IPS-20b (cell line): ENCODE results near the gene PDE8A.
A peak's percentile ranks its signal among the peaks of the same experiment; 100 is the strongest.

ENCODE experiments used
- H3K27ac ChIP-seq: one replicate; pipeline ENCODE4 v1.5.1; 2013; ENCODE audit warnings: low read length
- H3K27me3 ChIP-seq: 2 replicates; pipeline ENCODE4 v1.6.1; 2013; ENCODE audit warnings: mild to moderate bottlenecking, low read length, inconsistent platforms; ENCODE audit not compliant: insufficient read depth
- H3K36me3 ChIP-seq: 2 replicates; pipeline ENCODE4 v1.6.1; 2013; ENCODE audit warnings: low read depth, mild to moderate bottlenecking, inconsistent platforms, low read length, moderate library complexity; ENCODE audit not compliant: insufficient read depth
- H3K4me1 ChIP-seq: 2 replicates; pipeline ENCODE4 v1.6.1; 2013; ENCODE audit warnings: mild to moderate bottlenecking, control low read depth, inconsistent platforms, low read length, moderate library complexity; ENCODE audit not compliant: insufficient read depth
- H3K4me3 ChIP-seq: 2 replicates; pipeline ENCODE4 v1.5.1; 2013; ENCODE audit warnings: mild to moderate bottlenecking, low read length, inconsistent platforms
- H3K9ac ChIP-seq: 2 replicates; pipeline ENCODE4 v1.6.1; 2013; ENCODE audit warnings: low read depth, mild to moderate bottlenecking, inconsistent platforms, low read length, moderate library complexity
- H3K9me3 ChIP-seq: 2 replicates; pipeline ENCODE4 v1.6.1; 2013; ENCODE audit warnings: mild to moderate bottlenecking, low read depth, low read length, inconsistent platforms; ENCODE audit not compliant: insufficient read depth

The PDE8A gene

DNA sequence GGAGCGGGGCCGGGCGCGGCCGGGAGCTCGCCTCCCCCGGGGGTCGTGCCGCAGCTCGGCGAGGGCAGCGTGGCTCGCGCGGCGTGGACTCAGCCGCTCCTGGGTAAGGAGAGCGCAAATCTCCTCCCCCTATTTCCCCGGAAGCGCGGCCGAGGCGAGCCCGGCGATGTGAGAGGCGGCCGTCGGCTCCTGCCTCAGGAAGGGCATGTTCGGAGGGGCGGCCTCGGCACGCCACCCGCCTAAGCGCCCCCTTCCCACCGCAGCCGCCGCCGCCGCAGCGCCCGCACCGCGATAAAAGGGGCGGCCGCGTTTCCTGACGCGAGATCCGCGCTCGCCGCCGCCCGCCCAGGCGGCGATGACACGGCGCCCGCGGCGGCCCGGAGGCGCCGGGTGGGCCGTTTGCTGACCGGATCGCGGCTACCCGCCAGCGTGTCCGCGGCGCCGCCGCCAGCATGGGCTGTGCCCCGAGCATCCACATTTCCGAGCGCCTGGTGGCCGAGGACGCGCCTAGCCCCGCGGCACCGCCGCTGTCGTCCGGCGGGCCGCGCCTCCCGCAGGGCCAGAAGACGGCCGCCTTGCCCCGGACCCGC is at the start of gene PDE8A:
TSS of gene PDE8A (plus strand) at position 146 of the 590 bp plus-strand sequence. CDS start at position 453, 307 bp downstream.
- H3K36me3 ChIP-seq, result no peaks in the 10 kb centered on the region
- H3K9me3 ChIP-seq, result no peaks in the 10 kb centered on the region
- H3K27ac ChIP-seq, result no peak within 1 kb of the TSS

DNA sequence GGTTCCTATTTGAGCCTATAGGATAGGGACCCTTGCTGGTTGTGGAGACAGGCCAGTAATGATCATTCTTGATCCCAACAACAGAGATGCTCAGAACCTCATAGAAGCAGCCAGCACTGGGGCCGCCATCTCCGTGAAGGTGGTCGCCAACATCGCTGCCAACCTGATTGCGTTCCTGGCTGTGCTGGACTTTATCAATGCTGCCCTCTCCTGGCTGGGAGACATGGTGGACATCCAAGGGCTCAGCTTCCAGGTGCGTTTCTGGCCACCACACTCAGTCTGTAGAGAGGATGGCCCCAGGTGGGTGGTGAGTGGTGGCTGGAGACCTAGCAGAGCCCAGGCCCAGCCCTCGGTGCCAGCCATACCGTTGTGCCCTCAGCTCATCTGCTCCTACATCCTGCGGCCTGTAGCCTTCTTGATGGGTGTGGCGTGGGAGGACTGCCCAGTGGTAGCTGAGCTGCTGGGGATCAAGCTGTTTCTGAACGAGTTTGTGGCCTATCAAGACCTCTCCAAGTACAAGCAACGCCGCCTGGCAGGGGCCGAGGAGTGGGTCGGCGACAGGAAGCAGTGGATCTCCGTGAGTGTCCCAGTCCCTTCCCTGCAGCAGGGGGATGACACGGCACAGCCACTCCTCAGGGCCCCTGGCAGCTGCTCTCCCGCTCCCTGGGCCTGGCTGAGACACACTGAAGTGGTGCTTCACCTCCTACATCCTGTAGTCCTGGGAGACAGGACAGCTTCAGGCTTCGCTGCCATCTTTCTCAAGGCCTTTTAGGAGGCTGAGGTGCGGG is 46.5 kb upstream of the PDE8A start:
- Histone ChIP-seq H3K27ac (no peak overlapping the region), H3K36me3 (no peaks in the 10 kb centered on the region), H3K9me3 (no peaks in the 10 kb centered on the region), H3K4me1 (no peaks in the 10 kb centered on the region), H3K4me3 (no peak overlapping the region), H3K27me3 (no peaks in the 10 kb centered on the region), H3K9ac (no peak overlapping the region)

More for the DNA sequence above, at the start of gene PDE8A:
- H3K4me1 ChIP-seq, result no peaks in the 10 kb centered on the region; the same call in none of the 2 replicates
- peak within 1 kb of the TSS; percentile 49; the same call in 1 of the 2 replicates for H3K9ac ChIP-seq
- H3K4me3 ChIP-seq, result peak within 1 kb of the TSS; percentile 87
- H3K27me3 ChIP-seq, result peaks cover 73% of the 10 kb centered on the region

DNA sequence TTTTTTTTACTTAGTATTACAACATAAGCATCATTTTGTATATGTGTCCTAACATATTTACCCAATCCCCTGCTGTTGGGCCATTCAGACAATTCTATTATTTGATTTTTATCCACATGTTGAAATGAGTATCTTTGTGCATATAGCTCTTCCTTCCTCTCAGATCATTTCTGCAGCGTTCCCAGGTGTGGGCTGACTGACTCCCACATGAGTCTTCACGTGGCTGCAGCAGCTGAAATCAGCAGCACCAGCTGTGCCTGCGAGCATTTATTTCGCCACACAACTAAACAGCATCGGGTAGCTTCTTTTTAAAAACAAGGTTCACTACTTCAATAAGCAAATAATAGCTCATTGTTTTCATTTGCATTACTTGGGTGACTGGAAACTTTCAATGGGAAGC is 44.5 kb upstream of the PDE8A start:
- no peaks in the 10 kb centered on the region for H3K9me3 ChIP-seq
- no peaks in the 10 kb centered on the region for H3K27me3 ChIP-seq
- no peak overlapping the region for H3K9ac ChIP-seq
- H3K27ac ChIP-seq, result no peak overlapping the region
- H3K4me1 ChIP-seq, result no peaks in the 10 kb centered on the region
- H3K36me3 ChIP-seq, result no peaks in the 10 kb centered on the region
- no peak overlapping the region for H3K4me3 ChIP-seq

GRCh38 chr15:84938726-84939125 is 42.9 kb upstream of the PDE8A start:
- Histone ChIP-seq H3K9me3 (no peaks in the 10 kb centered on the region), H3K9ac (no peak overlapping the region), H3K4me1 (no peaks in the 10 kb centered on the region), H3K27me3 (no peaks in the 10 kb centered on the region), H3K27ac (no peak overlapping the region), H3K4me3 (no peak overlapping the region), H3K36me3 (no peaks in the 10 kb centered on the region)

GRCh38 chr15:84940399-84940798 is 41.3 kb upstream of the PDE8A start:
- no peaks in the 10 kb centered on the region for H3K4me1 ChIP-seq
- no peaks in the 10 kb centered on the region for H3K36me3 ChIP-seq
- no peaks in the 10 kb centered on the region for H3K9me3 ChIP-seq
- H3K9ac ChIP-seq, result no peak overlapping the region
- H3K4me3 ChIP-seq, result no peak overlapping the region
- no peak overlapping the region for H3K27ac ChIP-seq
- H3K27me3 ChIP-seq, result no peaks in the 10 kb centered on the region

GRCh38 chr15:84942456-84942855 is 39.2 kb upstream of the PDE8A start:
- H3K27ac ChIP-seq, result no peak overlapping the region

GRCh38 chr15:84944311-84944710 is 37.3 kb upstream of the PDE8A start:
- Histone ChIP-seq H3K27me3 (no peaks in the 10 kb centered on the region), H3K27ac (no peak overlapping the region), H3K9ac (no peak overlapping the region), H3K9me3 (no peaks in the 10 kb centered on the region), H3K36me3 (no peaks in the 10 kb centered on the region), H3K4me3 (no peak overlapping the region), H3K4me1 (no peaks in the 10 kb centered on the region)

More at GRCh38 chr15:84942456-84942855, 39.2 kb upstream of the PDE8A start:
- no peaks in the 10 kb centered on the region for H3K4me1 ChIP-seq
- no peaks in the 10 kb centered on the region for H3K36me3 ChIP-seq
- no peak overlapping the region for H3K9ac ChIP-seq
- no peaks in the 10 kb centered on the region for H3K27me3 ChIP-seq
- H3K4me3 ChIP-seq, result no peak overlapping the region
- no peaks in the 10 kb centered on the region for H3K9me3 ChIP-seq

DNA sequence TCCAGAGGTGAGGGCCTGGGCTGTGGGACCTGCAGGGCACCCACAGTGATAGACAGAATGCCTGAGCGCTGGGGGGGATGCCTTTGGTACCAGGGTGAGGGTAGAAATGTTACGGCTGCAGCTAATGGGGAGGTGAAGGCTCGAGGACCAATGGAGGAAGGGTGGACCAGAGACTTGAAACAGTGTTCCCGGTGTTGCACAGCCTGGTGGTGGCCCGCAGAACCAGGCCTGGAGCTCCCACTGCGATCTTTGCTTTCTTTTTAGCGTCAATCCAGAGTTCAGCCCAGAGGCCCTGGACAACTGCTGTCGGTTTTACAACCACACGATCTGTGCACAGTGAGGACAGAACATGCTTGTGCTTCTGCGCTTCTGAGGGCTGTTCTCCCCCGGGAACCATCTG is 36.8 kb upstream of the PDE8A start:
- Histone ChIP-seq H3K9me3 (no peaks in the 10 kb centered on the region), H3K36me3 (no peaks in the 10 kb centered on the region), H3K9ac (no peak overlapping the region), H3K4me3 (no peak overlapping the region), H3K4me1 (no peaks in the 10 kb centered on the region), H3K27ac (no peak overlapping the region), H3K27me3 (no peaks in the 10 kb centered on the region)

- no peak overlapping the region for H3K9ac ChIP-seq
- H3K9me3 ChIP-seq, result no peaks in the 10 kb centered on the region
- no peak overlapping the region for H3K4me3 ChIP-seq
- H3K27ac ChIP-seq, result no peak overlapping the region
- no peaks in the 10 kb centered on the region for H3K36me3 ChIP-seq
- no peaks in the 10 kb centered on the region for H3K27me3 ChIP-seq
- no peaks in the 10 kb centered on the region for H3K4me1 ChIP-seq
These were observed 34.7 kb upstream of the PDE8A start for GRCh38 chr15:84946772-84947489.

DNA sequence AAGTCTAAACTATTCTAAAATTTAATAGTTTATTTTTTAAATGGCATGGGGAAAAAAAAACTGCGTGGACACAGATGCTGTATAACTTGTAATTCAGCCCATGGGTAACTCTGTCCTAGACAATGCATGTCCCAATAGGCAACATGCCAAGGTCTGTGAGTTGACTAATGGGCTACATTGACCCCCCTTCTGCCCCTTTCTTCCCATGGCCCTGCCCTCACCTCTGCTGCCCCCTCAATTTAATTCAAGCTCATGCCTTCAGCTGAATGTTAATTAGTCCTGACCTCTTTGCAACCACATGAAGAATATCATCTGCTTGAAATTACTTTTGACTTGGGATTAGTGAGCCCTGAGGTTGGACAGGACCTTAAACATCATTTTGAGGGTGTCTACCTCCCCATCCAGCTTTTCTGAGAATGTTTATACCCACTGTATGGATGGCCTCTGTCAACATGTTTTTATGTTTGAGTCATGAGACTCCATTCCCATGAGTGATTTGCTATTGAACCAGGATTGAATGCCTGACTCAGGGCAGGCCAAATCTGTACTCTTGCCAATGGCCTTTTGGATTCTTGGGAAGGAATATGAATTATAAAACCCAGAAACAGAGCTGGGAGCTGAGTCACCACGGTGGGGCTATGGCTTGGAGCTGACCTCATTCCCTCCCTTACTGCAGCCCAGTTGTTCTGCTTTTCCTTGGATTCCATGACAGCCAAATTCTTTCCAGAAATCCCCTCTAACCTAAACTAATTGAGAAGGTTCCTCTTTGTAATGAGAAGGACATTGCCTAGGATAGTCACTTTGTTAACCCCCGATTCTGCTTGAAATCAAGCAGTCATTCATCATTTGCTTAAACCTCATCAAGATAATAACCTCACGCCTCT is 33.5 kb upstream of the PDE8A start:
- no peak overlapping the region for H3K9ac ChIP-seq
- no peak overlapping the region for H3K4me3 ChIP-seq
- no peaks in the 10 kb centered on the region for H3K4me1 ChIP-seq
- H3K27ac ChIP-seq, result no peak overlapping the region
- H3K36me3 ChIP-seq, result no peaks in the 10 kb centered on the region
- no peaks in the 10 kb centered on the region for H3K27me3 ChIP-seq
- H3K9me3 ChIP-seq, result no peaks in the 10 kb centered on the region

- H3K4me3 ChIP-seq, result no peak overlapping the region
- no peaks in the 10 kb centered on the region for H3K4me1 ChIP-seq
- no peak overlapping the region for H3K27ac ChIP-seq
- no peaks in the 10 kb centered on the region for H3K9me3 ChIP-seq
- no peak overlapping the region for H3K9ac ChIP-seq
- H3K27me3 ChIP-seq, result no peaks in the 10 kb centered on the region
- no peaks in the 10 kb centered on the region for H3K36me3 ChIP-seq
These were observed 32.6 kb upstream of the PDE8A start for GRCh38 chr15:84949043-84949442.
